Colon (tissue), 2 donors: ENCODE results near the gene RUNDC3A.
A peak's percentile ranks its signal among the peaks of the same experiment; 100 is the strongest.
"Not testable (repeated sequence)": the region's sequence is repeated elsewhere in the genome, so short reads cannot be mapped to it uniquely, and the experiment has no call there.

ENCODE experiments used
- FAIRE-seq: peaks from 2 replicates; lab custom pipeline; 2012; peaks lifted over from hg19 to GRCh38; lab: Jason Lieb, UNC
- donor health status: control.
- donor health status: control.

RUNDC3A gene

DNA sequence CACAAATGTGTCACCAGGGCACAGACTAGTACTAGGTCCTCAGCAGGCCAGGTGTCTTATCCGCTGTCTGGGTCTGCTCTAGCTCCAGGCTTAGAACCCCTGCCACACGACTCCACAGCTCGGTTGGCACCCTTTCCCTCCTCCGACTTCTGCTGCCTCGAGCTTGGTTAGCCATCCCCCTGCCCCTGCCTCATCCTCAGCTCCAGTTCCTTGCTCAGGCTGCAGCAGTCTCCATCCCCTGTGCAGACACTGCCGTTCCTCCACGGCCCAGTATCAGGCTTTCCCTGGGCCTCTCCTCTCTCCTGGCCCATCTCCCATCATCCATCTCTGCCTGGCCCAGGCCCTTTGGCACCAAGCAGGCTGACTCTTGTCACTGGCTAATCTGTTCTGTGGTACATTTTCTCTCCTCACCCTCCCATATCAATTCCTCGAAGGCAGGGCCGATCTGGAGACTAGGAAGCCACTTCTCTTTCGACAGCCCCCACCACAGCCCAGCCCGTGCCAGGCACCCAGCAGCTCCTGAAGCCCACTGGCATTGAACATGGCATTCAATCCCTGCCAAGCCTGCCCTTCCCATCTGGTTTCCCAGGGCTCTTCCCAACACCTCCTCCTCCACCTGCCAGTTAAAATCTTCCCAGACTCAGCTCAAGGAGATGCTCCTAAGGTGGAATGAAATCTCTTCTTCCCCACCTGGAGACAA is 35.3 kb downstream of the RUNDC3A start:
- no peak for FAIRE-seq

DNA sequence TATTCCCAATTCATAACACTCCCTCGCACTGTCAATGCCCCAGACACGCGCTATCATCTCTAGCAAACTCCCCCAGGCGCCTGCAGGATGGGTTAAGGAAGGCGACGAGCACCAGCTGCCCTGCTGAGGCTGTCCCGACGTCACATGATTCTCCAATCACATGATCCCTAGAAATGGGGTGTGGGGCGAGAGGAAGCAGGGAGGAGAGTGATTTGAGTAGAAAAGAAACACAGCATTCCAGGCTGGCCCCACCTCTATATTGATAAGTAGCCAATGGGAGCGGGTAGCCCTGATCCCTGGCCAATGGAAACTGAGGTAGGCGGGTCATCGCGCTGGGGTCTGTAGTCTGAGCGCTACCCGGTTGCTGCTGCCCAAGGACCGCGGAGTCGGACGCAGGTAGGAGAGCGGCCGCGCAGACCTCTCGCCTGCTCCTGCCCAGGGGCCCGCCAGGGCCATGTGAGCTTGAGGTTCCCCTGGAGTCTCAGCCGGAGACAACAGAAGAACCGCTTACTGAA is 36.6 kb downstream of the RUNDC3A start, which contains the start of gene GRN:
TSS of gene GRN (plus strand) at position 364 of the 515 bp plus-strand sequence. CDS start 3,863 bp downstream, outside the sequence.
- FAIRE-seq = peak; percentile 51

DNA sequence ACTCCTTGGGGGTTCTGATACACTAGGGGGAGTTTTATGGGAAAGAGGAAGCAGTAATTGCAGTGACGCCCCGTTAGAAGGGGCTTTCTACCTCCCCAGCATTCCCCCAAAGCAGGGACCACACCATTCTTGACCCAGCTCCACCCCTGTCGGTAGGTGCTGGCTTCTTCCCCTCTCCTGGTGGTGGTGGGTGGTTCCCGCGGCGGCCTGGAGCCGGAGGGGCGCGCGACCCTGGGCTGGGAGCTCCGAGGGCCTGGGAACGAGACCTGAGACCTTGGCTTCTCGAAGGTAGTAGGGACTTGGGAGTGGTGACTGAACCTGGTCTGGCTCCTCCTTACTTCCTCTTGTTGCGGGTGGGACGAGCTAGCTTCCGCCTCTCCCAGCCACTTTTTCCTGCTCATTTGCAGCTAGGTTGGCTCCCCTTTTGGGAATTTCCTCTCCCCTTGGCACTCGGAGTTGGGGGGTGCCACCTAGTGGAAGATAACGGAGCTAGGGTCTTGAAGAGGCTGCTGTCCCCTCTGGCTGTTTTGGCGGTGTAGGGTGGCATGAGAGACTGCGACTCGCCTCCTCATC is 37.1 kb downstream of the RUNDC3A start:
- no peak for FAIRE-seq

DNA sequence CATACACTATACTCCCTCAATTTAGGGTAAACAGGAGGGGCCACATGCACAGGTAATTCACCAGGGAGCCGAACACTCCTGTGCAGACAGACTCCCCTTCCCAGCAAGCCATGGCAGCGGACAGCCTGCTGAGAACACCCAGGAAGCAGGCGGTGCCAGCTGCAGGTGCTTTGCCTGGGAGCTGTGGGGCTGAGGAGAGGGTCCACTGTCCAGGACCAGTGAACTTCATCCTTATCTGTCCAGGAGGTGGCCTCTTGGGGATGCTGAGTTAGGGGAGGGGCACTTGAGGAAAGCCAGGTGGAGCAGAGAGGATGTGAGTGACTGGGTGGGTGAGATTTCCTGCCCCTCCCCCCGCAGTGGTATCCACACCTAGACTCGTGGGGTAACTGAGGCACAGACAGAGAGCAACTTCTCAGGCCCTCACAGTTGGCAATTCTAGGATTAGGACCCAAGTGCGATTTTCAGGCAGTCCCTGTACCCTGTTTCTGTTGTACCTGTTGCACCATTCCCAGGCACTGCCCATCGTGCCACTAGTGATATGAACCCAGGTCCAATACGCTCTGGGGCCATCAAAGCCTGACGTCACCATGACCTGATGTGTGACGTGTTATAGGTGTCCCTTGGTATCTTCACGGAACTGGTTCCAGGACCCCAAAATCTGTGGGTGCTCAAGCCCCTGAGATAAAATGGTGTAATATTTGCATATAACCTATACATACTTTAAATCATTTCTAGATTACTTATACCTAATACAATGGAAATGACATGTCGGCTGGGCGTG is 37.9 kb downstream of the RUNDC3A start:
- no peak for FAIRE-seq

DNA sequence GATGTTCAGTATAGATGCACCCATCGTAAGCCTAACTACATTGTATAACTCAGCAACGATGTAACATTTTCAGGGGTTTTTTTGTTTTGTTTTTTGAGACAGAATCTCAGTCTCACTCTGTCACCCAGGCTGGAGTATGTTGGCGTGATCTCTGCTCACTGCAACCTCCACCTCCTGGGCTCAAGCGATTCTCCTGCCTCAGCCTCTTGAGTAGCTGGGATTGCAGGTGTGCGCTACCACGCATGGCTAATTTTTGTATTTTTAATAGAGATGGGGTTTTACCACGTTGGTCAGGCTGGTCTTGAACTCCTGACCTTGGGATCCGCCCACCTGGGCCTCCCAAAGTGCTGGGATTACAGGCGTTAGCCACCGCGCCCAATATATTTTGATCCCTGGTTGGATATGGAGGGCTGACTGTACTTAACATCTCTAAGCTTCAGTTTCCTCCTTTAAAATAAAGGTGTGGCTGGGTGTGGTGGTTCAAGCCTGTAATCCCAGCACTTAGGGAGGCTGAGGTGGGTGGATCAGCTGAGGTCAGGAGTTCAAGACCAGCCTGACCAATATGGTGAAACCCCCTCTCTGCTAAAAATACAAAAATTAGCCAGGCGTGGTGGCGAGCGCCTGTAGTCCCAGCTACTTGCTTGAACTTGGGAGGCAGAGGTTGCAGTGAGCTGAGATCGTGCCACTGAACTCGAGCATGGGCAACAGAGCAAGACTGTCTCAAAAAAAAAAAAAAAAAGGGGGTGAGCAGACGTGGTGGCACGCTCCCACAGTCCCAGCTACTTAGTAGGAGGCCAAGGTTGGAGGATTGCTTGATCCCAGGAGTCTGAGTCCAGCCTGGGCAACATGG is 39.0 kb downstream of the RUNDC3A start:
- not testable (repeated sequence) for FAIRE-seq

DNA sequence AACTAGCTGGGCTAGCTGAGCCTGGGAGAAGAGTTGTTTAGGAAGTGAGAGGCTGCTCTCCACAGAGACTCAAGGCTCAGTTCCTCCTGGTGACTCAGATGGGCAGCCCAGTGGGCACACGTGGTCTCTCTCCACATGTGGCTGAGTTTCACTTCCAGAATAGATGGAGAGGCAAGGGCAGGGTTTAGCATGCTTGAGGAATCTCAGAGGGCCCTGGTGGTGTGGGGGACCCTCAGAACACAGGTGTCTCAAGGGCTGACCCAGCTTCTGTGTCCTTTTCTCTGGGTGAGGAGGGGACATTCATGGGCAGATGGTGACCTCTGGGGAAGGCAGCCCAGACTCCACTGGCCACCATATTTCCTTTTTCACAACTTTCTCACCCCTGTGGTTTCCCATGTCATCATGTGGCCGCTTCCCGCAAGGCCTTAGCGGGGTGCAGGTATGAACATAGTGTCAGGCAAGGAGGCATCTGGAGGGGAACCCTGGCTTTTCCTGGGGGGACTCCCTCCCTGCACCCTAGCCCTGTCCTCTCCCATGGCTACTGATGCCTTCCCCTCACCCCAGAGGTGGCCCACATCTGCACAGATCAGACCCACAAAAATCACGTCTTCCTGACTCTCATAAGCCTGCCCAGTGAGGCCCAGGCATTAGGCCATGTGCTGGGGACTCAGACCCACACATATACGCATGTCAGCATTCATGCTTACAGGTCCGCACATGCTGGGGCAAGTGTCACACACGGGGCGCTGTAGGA is 40.0 kb downstream of the RUNDC3A start:
- no peak for FAIRE-seq

DNA sequence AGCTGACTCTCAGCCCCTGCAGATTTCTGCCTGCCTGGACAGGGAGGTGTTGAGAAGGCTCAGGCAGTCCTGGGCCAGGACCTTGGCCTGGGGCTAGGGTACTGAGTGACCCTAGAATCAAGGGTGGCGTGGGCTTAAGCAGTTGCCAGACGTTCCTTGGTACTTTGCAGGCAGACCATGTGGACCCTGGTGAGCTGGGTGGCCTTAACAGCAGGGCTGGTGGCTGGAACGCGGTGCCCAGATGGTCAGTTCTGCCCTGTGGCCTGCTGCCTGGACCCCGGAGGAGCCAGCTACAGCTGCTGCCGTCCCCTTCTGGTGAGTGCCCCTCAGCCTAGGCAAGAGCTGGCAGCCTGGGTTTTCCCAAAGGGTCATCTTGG is 40.6 kb downstream of the RUNDC3A start:
- no peak for FAIRE-seq

DNA sequence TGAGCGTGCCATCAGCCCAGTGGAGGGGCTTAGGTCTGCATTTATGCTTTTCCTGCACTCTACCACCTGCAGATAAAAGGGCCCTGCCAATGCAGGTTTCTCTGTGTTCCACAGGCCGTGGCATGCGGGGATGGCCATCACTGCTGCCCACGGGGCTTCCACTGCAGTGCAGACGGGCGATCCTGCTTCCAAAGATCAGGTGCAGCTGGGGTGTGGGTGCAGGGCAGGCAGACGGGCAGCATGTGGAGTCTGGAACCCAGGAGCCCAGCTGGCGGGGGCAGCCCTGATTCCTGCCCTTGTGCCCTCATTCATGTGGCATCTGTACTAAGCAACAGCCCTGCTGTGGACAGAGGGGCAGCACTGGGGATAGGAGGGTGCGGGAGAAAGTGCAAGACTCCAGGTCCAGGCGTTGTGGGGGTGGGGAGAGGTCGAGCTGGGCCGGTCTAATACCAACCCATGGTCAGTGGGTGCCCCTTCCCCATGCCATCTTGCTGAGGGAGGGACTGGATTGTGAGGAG is 41.2 kb downstream of the RUNDC3A start:
- FAIRE-seq = no peak

DNA sequence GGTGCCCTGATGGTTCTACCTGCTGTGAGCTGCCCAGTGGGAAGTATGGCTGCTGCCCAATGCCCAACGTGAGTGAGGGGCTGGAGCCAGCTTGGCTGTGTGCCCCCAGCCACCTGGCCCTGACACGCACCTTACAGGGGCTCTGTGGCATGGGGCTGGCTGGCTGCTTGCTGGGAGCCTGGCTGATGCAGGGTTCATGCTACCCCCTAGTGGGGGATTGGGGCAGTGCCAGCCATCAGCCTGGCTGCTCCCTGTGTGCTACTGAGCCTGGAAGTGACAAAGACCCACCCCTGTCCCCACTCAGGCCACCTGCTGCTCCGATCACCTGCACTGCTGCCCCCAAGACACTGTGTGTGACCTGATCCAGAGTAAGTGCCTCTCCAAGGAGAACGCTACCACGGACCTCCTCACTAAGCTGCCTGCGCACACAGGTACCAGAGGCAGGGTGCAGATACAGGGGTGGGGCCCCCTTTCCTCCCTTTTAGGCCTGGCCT is 42.4 kb downstream of the RUNDC3A start:
- FAIRE-seq = no peak

DNA sequence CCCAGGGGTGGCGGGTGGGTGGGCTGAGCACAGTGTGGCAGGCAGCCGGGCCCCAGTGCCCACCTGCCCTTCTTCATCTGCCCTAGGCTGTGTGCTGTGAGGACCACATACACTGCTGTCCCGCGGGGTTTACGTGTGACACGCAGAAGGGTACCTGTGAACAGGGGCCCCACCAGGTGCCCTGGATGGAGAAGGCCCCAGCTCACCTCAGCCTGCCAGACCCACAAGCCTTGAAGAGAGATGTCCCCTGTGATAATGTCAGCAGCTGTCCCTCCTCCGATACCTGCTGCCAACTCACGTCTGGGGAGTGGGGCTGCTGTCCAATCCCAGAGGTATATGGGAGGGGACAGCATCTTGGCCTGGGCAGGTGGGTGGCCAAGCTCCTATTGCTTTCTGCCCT is 43.1 kb downstream of the RUNDC3A start:
- no peak for FAIRE-seq

DNA sequence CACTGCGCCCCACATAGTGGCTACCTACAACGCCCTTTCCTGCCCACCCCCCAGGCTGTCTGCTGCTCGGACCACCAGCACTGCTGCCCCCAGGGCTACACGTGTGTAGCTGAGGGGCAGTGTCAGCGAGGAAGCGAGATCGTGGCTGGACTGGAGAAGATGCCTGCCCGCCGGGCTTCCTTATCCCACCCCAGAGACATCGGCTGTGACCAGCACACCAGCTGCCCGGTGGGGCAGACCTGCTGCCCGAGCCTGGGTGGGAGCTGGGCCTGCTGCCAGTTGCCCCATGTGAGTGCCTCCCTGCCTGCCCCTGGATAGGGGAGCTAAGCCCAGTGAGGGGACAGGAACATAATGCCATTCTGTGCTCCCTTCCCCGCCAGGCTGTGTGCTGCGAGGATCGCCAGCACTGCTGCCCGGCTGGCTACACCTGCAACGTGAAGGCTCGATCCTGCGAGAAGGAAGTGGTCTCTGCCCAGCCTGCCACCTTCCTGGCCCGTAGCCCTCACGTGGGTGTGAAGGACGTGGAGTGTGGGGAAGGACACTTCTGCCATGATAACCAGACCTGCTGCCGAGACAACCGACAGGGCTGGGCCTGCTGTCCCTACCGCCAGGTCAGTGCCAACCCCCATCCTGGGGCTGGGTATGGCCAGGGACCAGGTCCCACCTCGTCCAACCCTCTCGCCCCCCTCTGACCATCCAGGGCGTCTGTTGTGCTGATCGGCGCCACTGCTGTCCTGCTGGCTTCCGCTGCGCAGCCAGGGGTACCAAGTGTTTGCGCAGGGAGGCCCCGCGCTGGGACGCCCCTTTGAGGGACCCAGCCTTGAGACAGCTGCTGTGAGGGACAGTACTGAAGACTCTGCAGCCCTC is 43.8 kb downstream of the RUNDC3A start:
- no peak for FAIRE-seq

DNA sequence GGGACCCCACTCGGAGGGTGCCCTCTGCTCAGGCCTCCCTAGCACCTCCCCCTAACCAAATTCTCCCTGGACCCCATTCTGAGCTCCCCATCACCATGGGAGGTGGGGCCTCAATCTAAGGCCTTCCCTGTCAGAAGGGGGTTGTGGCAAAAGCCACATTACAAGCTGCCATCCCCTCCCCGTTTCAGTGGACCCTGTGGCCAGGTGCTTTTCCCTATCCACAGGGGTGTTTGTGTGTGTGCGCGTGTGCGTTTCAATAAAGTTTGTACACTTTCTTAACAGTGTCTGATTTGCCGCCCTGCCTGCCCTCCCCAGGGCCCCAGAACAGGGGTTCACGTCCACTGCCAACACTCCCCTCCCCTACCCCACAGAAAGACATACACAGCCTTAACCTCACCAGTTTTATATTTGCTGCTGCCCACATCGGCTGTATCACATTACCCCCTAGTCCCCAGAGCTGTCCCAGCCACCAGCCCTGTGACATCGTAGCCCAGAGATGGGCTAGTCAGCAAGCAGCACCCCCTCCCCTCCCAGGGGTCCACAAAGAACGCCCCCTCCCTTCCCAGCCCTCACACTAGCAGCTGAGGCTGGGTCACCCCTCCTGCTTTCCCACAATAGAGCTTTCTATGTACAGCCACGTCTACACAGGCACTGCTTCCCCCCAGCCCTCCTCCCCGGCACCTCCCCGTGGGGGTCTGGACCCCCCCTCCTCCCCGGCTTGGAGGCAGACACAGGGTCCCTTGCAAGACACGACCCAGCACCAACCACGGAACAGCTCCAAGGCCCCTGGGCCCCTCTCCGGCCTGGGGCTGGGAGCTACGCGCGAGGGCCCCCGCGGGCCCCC is 44.6 kb downstream of the RUNDC3A start:
- no peak for FAIRE-seq

DNA sequence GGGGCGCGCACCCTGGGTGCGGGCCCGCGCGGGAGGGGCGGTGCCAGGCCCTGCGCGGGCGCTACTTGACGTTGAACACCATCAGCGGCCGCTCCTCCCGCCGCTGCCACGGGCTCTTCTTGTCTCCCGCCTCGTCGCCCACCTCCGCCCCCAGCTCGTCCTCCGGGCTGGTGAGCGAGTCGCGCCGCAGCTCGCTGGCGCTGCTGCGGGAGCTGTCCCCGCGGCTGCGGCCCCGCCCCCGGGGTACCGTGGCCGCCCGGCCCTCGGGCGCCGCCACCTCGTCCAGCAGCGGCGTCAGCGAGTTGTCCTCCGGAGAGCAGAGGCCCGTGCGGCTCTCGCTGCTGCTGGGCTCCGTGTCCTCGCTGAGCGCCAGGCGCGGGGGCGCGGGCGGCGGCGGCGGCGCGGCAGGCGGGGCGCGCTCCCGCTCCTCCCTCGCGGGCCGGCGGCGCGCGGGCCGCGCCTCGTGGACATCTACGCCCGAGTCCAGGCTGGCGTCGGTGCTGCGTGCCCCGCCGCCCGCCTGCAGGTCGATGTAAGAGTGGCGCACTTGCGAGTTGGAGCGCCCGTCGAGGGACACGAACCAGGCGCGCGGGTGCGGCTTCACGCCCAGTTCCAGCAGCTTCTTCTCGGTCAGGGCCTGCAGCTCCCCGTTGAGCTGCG is 45.4 kb downstream of the RUNDC3A start:
- no peak for FAIRE-seq

DNA sequence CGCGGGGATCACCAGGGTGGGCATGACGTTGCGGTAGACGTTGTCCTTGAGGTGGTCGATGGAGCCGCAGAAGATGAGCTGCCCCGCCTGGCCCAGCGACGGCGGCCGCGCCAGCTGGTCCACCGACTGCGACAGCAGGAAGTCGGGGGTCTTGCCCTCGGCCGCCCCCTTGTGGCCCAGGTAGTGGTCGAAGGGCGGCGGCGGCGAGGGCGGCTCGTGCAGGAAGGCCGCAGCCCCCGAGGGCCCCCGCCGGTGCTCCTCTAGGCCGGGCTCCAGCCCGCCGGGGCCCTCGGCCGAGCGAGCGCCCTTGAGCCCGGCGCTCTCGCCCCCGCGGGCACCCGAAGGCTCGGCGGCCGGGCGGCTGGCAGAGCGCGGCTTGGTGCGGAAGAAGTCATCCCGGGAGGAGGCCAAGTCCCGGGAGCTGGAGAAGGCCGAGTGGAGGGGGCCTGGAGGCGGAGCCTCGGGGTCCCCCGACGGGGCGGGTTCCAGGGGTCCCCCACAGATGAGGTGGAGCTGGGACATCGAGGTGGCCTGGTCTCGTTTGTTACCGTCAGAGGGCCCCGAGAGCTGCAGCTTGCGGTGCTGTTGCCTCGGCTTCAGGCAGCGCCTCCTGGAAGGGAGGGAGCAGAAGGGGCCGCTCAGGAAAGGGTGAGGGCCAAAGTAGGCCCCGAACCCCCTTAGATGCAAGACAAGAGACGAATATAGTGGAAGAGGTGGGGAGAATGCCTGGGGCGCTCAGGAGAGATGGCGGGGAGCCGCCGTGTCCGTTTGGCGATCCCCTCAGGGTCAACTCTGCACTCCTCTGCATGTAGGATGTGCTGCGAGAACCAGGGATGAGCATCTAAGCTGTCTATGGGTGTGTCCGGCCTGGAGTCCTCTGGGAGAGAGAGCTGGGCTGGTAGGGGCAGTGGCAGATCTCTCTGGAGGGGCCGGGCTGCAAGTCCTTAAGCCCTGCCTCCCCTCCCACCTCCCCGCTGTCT is 46.5 kb downstream of the RUNDC3A start:
- FAIRE-seq = no peak

DNA sequence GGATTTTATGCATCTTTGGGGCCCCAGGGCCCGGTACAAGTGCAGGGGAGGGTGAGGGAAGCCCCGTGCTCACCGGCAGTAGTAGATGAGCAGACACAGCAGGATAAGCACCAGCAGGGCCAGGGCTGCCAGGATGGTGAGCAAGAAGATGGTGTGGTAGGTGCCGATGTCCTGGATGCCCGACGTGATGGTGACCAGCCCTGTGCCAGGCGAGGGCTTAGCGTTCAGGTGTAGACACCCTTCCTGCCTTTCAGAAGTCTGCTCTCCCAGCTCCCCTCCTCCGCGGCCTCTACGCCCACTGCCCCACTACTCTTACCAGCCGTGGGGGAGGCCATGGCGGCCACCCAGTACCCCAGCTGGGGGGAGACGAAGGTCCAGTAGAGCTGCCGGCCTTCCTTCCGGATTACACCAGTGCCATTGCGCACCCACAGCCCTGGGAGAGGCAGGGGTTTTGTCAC is 47.3 kb downstream of the RUNDC3A start:
- FAIRE-seq = no peak

DNA sequence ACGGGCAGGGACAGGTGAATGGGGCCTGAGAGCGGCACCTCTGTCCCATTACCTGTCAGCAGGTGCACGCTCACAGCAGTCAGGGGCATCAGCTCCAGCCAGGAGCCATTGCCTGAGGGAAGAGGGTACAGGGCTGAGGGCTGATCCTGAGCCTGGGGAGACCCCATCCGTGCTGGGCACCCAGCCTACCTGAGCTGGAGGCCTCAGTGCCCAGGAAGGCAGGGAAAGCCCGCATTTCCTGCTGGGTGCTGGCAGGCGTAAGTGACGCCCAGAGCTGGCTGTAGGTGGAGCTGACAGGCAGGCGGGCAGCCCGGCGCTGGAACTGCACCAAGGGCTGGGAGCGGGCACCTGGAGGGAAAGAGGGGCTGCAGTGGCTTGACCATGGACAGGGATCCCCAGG is 47.8 kb downstream of the RUNDC3A start:
- FAIRE-seq = no peak

DNA sequence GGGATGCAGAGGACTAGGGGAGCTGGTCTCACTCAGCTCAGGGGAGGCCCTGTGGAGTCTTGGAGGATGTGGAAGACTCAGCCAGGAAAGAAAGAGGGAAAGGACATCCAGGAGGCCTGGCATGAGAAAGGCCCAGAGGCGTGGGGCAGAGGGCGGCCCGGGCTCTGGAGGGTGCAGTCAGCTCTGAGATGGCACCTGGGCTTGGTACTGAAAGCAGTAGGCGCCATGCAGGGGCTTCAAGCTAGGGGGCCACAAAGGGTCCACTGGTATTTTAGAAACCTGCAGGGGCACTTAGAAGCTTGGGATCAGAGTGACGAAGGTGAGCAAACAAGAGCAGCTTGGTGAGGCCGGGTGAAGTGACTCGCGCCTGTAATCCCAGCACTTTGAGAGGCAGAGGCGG is 49.7 kb downstream of the RUNDC3A start:
- no peak for FAIRE-seq
